H1 (cell line): ENCODE data around the gene MYOM1. TPM values are rescaled to one million over a fixed set of nuclear protein-coding genes. Genes with fewer than 3 reads are reported as not detected.

Source experiments
- CTCF ChIA-PET: fragments of 300-600 bp; sonication (Branson Sonifier 250); formaldehyde crosslinking; loops from one replicate; lab custom pipeline; 2021; ENCODE audit not compliant: partially characterized antibody; lab: Charles Lee
- POLR2A ChIA-PET: fragments of 300-600 bp; sonication (Branson Sonifier 250); formaldehyde crosslinking; loops from one replicate; lab custom pipeline; 2021; ENCODE audit warnings: inconsistent platforms; ENCODE audit not compliant: partially characterized antibody; lab: Charles Lee
- DNase-seq, 2 experiments: peaks; one replicate each; pipeline versions ENCODE4 v3.0.0 to v3.0.0-alpha.2; 2010 to 2022; ENCODE audit warnings: low spot score in 2 of 2, low read depth in 1 of 2, mixed read lengths in 1 of 2
- FAIRE-seq: peaks from 2 replicates; lab custom pipeline; 2011; peaks lifted over from hg19 to GRCh38; lab: Jason Lieb, UNC
- H2AFZ ChIP-seq: 2 replicates; pipeline ENCODE4 v1.8.1; 2012; ENCODE audit warnings: low read length, inconsistent platforms
- H2AK5ac ChIP-seq: 2 replicates; pipeline ENCODE4 v1.6.1; 2013; ENCODE audit warnings: low read depth, low read length
- H2BK120ac ChIP-seq: replicated peaks from 2 replicates; pipeline ENCODE3; 2013; ENCODE audit warnings: low read depth, low read length, inconsistent platforms
- H2BK12ac ChIP-seq: 2 replicates; pipeline ENCODE4 v1.6.1; 2013; ENCODE audit warnings: low read depth, low read length
- H2BK15ac ChIP-seq: 2 replicates; pipeline ENCODE4 v1.6.1; 2013; ENCODE audit warnings: low read length
- H2BK20ac ChIP-seq: 2 replicates; pipeline ENCODE4 v1.6.1; 2013; ENCODE audit warnings: low read length
- H2BK5ac ChIP-seq: 2 replicates; pipeline ENCODE4 v1.6.1; 2013; ENCODE audit warnings: low read depth, low read length
- H3K14ac ChIP-seq: 2 replicates; pipeline ENCODE4 v1.6.1; 2013; ENCODE audit warnings: inconsistent platforms; ENCODE audit not compliant: insufficient read length
- H3K18ac ChIP-seq: 2 replicates; pipeline ENCODE4 v1.6.1; 2013; ENCODE audit warnings: low read length; ENCODE audit errors: extremely low read depth
- H3K23ac ChIP-seq: 2 replicates; pipeline ENCODE4 v1.6.1; 2013; ENCODE audit warnings: inconsistent platforms; ENCODE audit not compliant: insufficient read length
- H3K23me2 ChIP-seq: 2 replicates; pipeline ENCODE4 v1.6.1; 2013; ENCODE audit warnings: low read depth, low read length
- H3K27ac ChIP-seq: 2 replicates; pipeline ENCODE4 v1.6.1; 2011; ENCODE audit warnings: low read depth, low read length, inconsistent platforms
- H3K27me3 ChIP-seq, 4 experiments: replicated peaks in 1 of 4; 1 replicate in 1 of 4; 2 replicates in 3 of 4; pipeline versions ENCODE4 v1.6.1 to v1.8.1; 2011 to 2013; ENCODE audit warnings: low read length in 3 of 4, mild to moderate bottlenecking in 3 of 4, inconsistent platforms in 2 of 4, mixed read lengths in 2 of 4, moderate library complexity in 1 of 4; ENCODE audit not compliant: control insufficient read depth in 3 of 4, insufficient read depth in 3 of 4; ENCODE audit errors: extremely low read depth in 1 of 4
- H3K36me3 ChIP-seq, 4 experiments: 2 replicates each; pipeline versions ENCODE4 v1.6.1 to v1.8.1; 2011 to 2013; ENCODE audit warnings: mild to moderate bottlenecking in 4 of 4, low read length in 3 of 4, moderate library complexity in 2 of 4, control low read depth in 1 of 4, inconsistent platforms in 1 of 4; ENCODE audit not compliant: insufficient read depth in 4 of 4, control insufficient read depth in 2 of 4
- H3K4ac ChIP-seq: replicated peaks from 2 replicates; pipeline ENCODE3; 2013; ENCODE audit warnings: low read length, low read depth, mixed read lengths, inconsistent platforms; ENCODE audit not compliant: insufficient read length
- H3K4me1 ChIP-seq, 4 experiments: replicated peaks in 1 of 4; 1 replicate in 1 of 4; 2 replicates in 3 of 4; pipeline versions ENCODE4 v1.6.1 to v1.8.1; 2011 to 2013; ENCODE audit warnings: low read length in 3 of 4, inconsistent platforms in 2 of 4, mixed read lengths in 1 of 4; ENCODE audit not compliant: insufficient read depth in 4 of 4, control insufficient read depth in 3 of 4
- H3K4me2 ChIP-seq, 2 experiments: 2 replicates each; pipeline versions ENCODE4 v1.6.1 to v1.8.1; 2011 to 2013; ENCODE audit warnings: low read depth in 2 of 2, low read length in 2 of 2, control low read depth in 1 of 2, inconsistent platforms in 1 of 2, mild to moderate bottlenecking in 1 of 2; ENCODE audit not compliant: insufficient read depth in 1 of 2
- H3K4me3 ChIP-seq, 4 experiments: fragments of 200-600, 300-600 bp in 1 of 4; sonication (generic), shearing (Covaris generic), sonication (Bioruptor Twin) in 1 of 4; 2 replicates each; pipeline versions ENCODE4 v1.5.1 to v1.8.1; 2011 to 2016; ENCODE audit warnings: low read length in 4 of 4, low read depth in 3 of 4, control low read depth in 2 of 4, inconsistent platforms in 2 of 4, mild to moderate bottlenecking in 2 of 4, mixed read lengths in 1 of 4, moderate library complexity in 1 of 4; ENCODE audit not compliant: insufficient read depth in 2 of 4; ENCODE audit errors: extremely low read depth in 1 of 4
- H3K56ac ChIP-seq: replicated peaks from 2 replicates; pipeline ENCODE3; 2013; ENCODE audit warnings: low read depth, mild to moderate bottlenecking, mixed read lengths, low read length, inconsistent platforms; ENCODE audit not compliant: insufficient read length
- H3K79me1 ChIP-seq: 2 replicates; pipeline ENCODE4 v1.6.1; 2013; ENCODE audit warnings: low read depth, low read length, control low read depth
- H3K79me2 ChIP-seq, 2 experiments: 2 replicates each; pipeline versions ENCODE4 v1.6.1 to v1.8.1; 2012 to 2013; ENCODE audit warnings: low read length in 2 of 2, mild to moderate bottlenecking in 2 of 2, inconsistent platforms in 1 of 2; ENCODE audit not compliant: insufficient read depth in 2 of 2, control insufficient read depth in 1 of 2
- H3K9ac ChIP-seq, 4 experiments: replicated peaks in 1 of 4; 1 replicate in 1 of 4; 2 replicates in 3 of 4; pipeline versions ENCODE4 v1.6.1 to v1.8.1; 2011 to 2013; ENCODE audit warnings: low read depth in 3 of 4, low read length in 3 of 4, control low read depth in 2 of 4, mild to moderate bottlenecking in 2 of 4, moderate library complexity in 2 of 4, inconsistent platforms in 1 of 4; ENCODE audit errors: extremely low read depth in 1 of 4
- H3K9me3 ChIP-seq, 2 experiments: 2 replicates each; pipeline versions ENCODE4 v1.6.1 to v1.8.1; 2012 to 2013; ENCODE audit warnings: mild to moderate bottlenecking in 2 of 2, moderate library complexity in 2 of 2, control low read depth in 1 of 2, inconsistent platforms in 1 of 2, low read depth in 1 of 2, low read length in 1 of 2, mixed read lengths in 1 of 2; ENCODE audit not compliant: insufficient read depth in 2 of 2
- H4K20me1 ChIP-seq, 2 experiments: replicated peaks in 1 of 2; 2 replicates each; pipeline versions ENCODE3 to v1.8.1; 2011 to 2013; ENCODE audit warnings: inconsistent platforms in 2 of 2, low read length in 2 of 2, mild to moderate bottlenecking in 1 of 2; ENCODE audit not compliant: insufficient read depth in 2 of 2, control insufficient read depth in 1 of 2
- H4K5ac ChIP-seq: 2 replicates; pipeline ENCODE4 v1.6.1; 2013; ENCODE audit warnings: low read length, low read depth, mixed read lengths, inconsistent platforms; ENCODE audit not compliant: insufficient read length
- H4K8ac ChIP-seq: 2 replicates; pipeline ENCODE4 v1.8.0; 2013; ENCODE audit warnings: mild to moderate bottlenecking, moderate library complexity, low read length, inconsistent platforms; ENCODE audit not compliant: insufficient read depth; ENCODE audit errors: extremely low read depth
- H4K91ac ChIP-seq: replicated peaks from 2 replicates; pipeline ENCODE3; 2013; ENCODE audit warnings: low read length, mixed read lengths, inconsistent platforms; ENCODE audit not compliant: insufficient read length
- BACH1 ChIP-seq: IDR thresholded peaks from 2 replicates; pipeline ENCODE4 v1.6.1; 2012; ENCODE audit warnings: low read length, improper control_type of control experiment
- BRCA1 ChIP-seq: IDR thresholded peaks from 2 replicates; pipeline ENCODE4 v1.6.1; 2012; ENCODE audit warnings: low read depth, low read length, improper control_type of control experiment
- EGR1 ChIP-seq: IDR thresholded peaks from 2 replicates; pipeline ENCODE4 v1.6.1; 2011; ENCODE audit warnings: low read depth, low read length, borderline replicate concordance
- FOSL1 ChIP-seq: IDR thresholded peaks from 2 replicates; pipeline ENCODE4 v1.6.1; 2011; ENCODE audit warnings: mild to moderate bottlenecking, low read depth, low read length, moderate library complexity; ENCODE audit not compliant: insufficient read depth
- KDM1A ChIP-seq: fragments of 200-600, 300-600 bp; sonication (generic); IDR thresholded peaks from 2 replicates; pipeline ENCODE4 v1.7.1; 2016; ENCODE audit warnings: mild to moderate bottlenecking, low read length, borderline replicate concordance
- NANOG ChIP-seq: IDR thresholded peaks from 2 replicates; pipeline ENCODE4 v1.6.1; 2011; ENCODE audit warnings: low read length, low read depth, mild to moderate bottlenecking, inconsistent platforms; ENCODE audit not compliant: insufficient read depth, poor library complexity, severe bottlenecking
- RAD21 ChIP-seq, 2 experiments: IDR thresholded peaks in 1 of 2; conservative IDR thresholded peaks in 1 of 2; 2 replicates each; pipeline ENCODE4 v1.6.1; 2011; ENCODE audit warnings: low read depth in 2 of 2, low read length in 2 of 2, improper control_type of control experiment in 1 of 2, inconsistent platforms in 1 of 2, mild to moderate bottlenecking in 1 of 2, moderate library complexity in 1 of 2
- SP2 ChIP-seq: IDR thresholded peaks from 2 replicates; pipeline ENCODE4 v1.6.1; 2012; ENCODE audit warnings: mild to moderate bottlenecking, low read length, inconsistent platforms
- SP4 ChIP-seq: IDR thresholded peaks from 2 replicates; pipeline ENCODE4 v1.6.1; 2012; ENCODE audit warnings: low read length, inconsistent platforms
- WGBS, 2 experiments: shearing (Covaris generic) in 1 of 2; methylation state at CpG; one replicate each; pipeline versions ENCODE4 v1.1.6 to v1.1.7; 2013 to 2015; ENCODE audit warnings: low lambda C conversion rate in 2 of 2, mixed read lengths in 2 of 2, inconsistent platforms in 1 of 2, low coverage in 1 of 2, missing lambda C conversion rate in 1 of 2; ENCODE audit not compliant: insufficient replicate concordance in 2 of 2, insufficient coverage in 1 of 2, insufficient read length in 1 of 2; ENCODE audit errors: extremely low coverage in 1 of 2, missing lambda C conversion rate in 1 of 2; 5-methylcytosine and 5-hydroxymethylcytosine counted together
- polyA plus RNA-seq, 7 experiments: library from polyadenylated mRNA; depleted of rRNA in 3 of 7; stranded (reverse) in 5 of 7; unstranded in 2 of 7; fragments of >200 nt in 5 of 7; fragments of 200-250 nt in 2 of 7; gene quantifications; 1 replicate in 5 of 7; 2 replicates in 1 of 7; 4 replicates in 1 of 7; pipeline versions ENCODE4 v1.2.1 to v1.2.3, GENCODE V29; 2011 to 2013; ENCODE audit warnings: missing spikeins in 2 of 7, mixed read lengths in 2 of 7
- total RNA-seq: library from RNA; stranded (reverse); fragmentation: NEBNext Ultra II Directional; extraction: Animal tissue kit (Norgen Biotek cat#: 25700); gene quantifications from 2 replicates; pipeline ENCODE4 v1.2.1, GENCODE V29; 2021
- TF ChIP-seq, protein P1 (sequence below): IDR thresholded peaks from 2 replicates; pipeline ENCODE4 v1.6.1; 2011; ENCODE audit warnings: low read depth, mild to moderate bottlenecking, low read length; ENCODE audit not compliant: insufficient read depth
- TF ChIP-seq, protein P2 (sequence below), 3 experiments: IDR thresholded peaks; 1 replicate in 2 of 3; 2 replicates in 1 of 3; pipeline versions ENCODE4 v1.5.1 to v1.6.1; 2011; ENCODE audit warnings: low read length in 3 of 3, mild to moderate bottlenecking in 3 of 3, inconsistent platforms in 2 of 3, low read depth in 1 of 3, moderate library complexity in 1 of 3; ENCODE audit not compliant: insufficient read depth in 1 of 3; ENCODE audit errors: control extremely low read depth in 1 of 3

The MYOM1 gene
- total and polyA plus RNA-seq, 2 of the 8 experiments (the other 6 are each of a cell fraction or from before 2014, with no cell fraction given), result 0.06 to 0.32 TPM

DNA sequence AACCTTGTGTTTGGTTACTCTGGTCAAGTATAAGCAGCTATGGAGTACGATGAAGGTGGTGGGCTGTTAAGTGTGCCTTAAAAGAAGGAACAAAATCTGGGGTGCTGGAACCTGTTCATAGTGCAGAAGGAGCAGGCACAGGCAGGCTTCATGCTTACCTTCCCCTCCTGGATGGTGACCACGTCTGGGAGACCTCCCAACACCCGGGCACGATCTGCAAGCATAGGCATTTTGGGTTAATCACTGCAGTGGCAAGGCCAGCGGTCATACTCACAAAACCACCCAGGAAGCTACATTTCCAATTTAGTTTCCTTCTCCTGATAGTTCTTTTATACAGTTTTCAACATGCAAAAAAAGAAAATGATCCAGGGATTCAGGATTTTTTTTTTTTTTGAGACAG lies 148.1 kb downstream of the MYOM1 start:
- H4K20me1 ChIP-seq, result no peaks in the 10 kb centered on the region
- no peak overlapping the region for H2AK5ac ChIP-seq
- H3K9ac ChIP-seq, result no peak overlapping the region
- no peaks in the 10 kb centered on the region; a peak in 1 of 7 replicates for H3K4me1 ChIP-seq
- no peak overlapping the region for H3K4ac ChIP-seq
- ChIA-PET CTCF (interaction anchor here (0.9 to 7.3 kb wide), 3 partner anchors 8 to 86 kb away, joined by 3 to 42 read pairs (median 4); no protein-coding TSS in a partner anchor), POLR2A (no interaction called here)
- H4K5ac ChIP-seq, result no peak overlapping the region
- no peak overlapping the region for H3K4me3 ChIP-seq
- whole genome bisulfite sequencing, 2 experiments, result 91% methylated on average over 5 of the region's 5 CpGs; no CpG with 5 or more reads in 1 of the 2 experiments
- no peak overlapping the region for H3K4me2 ChIP-seq
- H3K79me2 ChIP-seq, result no peaks in the 10 kb centered on the region
- no peak overlapping the region for H3K14ac ChIP-seq
- H4K91ac ChIP-seq, result no peak overlapping the region
- H2AFZ ChIP-seq, result no peak overlapping the region
- no peak overlapping the region for H4K8ac ChIP-seq
- no peak overlapping the region for H3K27ac ChIP-seq
- H3K23me2 ChIP-seq, result no peaks in the 10 kb centered on the region; the same call in 1 of the 2 replicates
- DNase-seq, result no peak
- TF ChIP-seq BRCA1, result no peak
- TF ChIP-seq SP2, result no peak
- TF ChIP-seq KDM1A, result no peak
- TF ChIP-seq, protein P1, sequence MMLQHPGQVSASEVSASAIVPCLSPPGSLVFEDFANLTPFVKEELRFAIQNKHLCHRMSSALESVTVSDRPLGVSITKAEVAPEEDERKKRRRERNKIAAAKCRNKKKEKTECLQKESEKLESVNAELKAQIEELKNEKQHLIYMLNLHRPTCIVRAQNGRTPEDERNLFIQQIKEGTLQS, result no peak
- TF ChIP-seq RAD21 (IDR thresholded peaks at IDR 0.05 in 1 of 2, conservative IDR thresholded peaks at IDR 0.05 in 1 of 2; ENCODE audit: low read depth in 2 of 2, low read length in 2 of 2), result no peak
- TF ChIP-seq BACH1, result no peak
- no peak for TF ChIP-seq FOSL1
- no peak for TF ChIP-seq NANOG
- TF ChIP-seq, protein P2, sequence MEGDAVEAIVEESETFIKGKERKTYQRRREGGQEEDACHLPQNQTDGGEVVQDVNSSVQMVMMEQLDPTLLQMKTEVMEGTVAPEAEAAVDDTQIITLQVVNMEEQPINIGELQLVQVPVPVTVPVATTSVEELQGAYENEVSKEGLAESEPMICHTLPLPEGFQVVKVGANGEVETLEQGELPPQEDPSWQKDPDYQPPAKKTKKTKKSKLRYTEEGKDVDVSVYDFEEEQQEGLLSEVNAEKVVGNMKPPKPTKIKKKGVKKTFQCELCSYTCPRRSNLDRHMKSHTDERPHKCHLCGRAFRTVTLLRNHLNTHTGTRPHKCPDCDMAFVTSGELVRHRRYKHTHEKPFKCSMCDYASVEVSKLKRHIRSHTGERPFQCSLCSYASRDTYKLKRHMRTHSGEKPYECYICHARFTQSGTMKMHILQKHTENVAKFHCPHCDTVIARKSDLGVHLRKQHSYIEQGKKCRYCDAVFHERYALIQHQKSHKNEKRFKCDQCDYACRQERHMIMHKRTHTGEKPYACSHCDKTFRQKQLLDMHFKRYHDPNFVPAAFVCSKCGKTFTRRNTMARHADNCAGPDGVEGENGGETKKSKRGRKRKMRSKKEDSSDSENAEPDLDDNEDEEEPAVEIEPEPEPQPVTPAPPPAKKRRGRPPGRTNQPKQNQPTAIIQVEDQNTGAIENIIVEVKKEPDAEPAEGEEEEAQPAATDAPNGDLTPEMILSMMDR (IDR thresholded peaks at IDR 0.05; ENCODE audit: control extremely low read depth in 1 of 3, insufficient read depth in 1 of 3, low read depth in 1 of 3, low read length in 3 of 3), result no peak
- TF ChIP-seq EGR1, result no peak
- no peak for TF ChIP-seq SP4
- TF ChIP-seq, all 59 proteins: peak for 0
- Histone ChIP-seq H3K36me3 (no peaks in the 10 kb centered on the region), H3K9me3 (no peaks in the 10 kb centered on the region), H3K18ac (no peak overlapping the region), H2BK15ac (no peak overlapping the region), H2BK120ac (no peak overlapping the region), H3K56ac (no peak overlapping the region), H2BK20ac (no peak overlapping the region), H3K27me3 (no peaks in the 10 kb centered on the region), H2BK5ac (no peak overlapping the region), H2BK12ac (no peak overlapping the region), H3K23ac (no peak overlapping the region), H3K79me1 (no peaks in the 10 kb centered on the region)
- no peak for FAIRE-seq
